GM15510 (cell line): ENCODE measurements around the gene SEL1L2.

ENCODE experiments used
- POLR2A ChIP-seq: IDR thresholded peaks from 3 replicates; pipeline ENCODE4 v1.6.1; 2011; ENCODE audit warnings: borderline replicate concordance; ENCODE audit not compliant: insufficient read length; ENCODE audit errors: extremely low read depth

The SEL1L2 gene

GRCh38 chr20:13858871-13859270, 131.5 kb downstream of the SEL1L2 start:
- no peak for TF ChIP-seq POLR2A

GRCh38 chr20:13858439-13858838, 132.0 kb downstream of the SEL1L2 start:
- no peak for TF ChIP-seq POLR2A

GRCh38 chr20:13857961-13858360, 132.5 kb downstream of the SEL1L2 start:
- TF ChIP-seq POLR2A: no peak

GRCh38 chr20:13857304-13857703, 133.1 kb downstream of the SEL1L2 start:
- TF ChIP-seq POLR2A: no peak

GRCh38 chr20:13856354-13856753, 134.1 kb downstream of the SEL1L2 start:
- TF ChIP-seq POLR2A: no peak

GRCh38 chr20:13855613-13856012, 134.8 kb downstream of the SEL1L2 start:
- no peak for TF ChIP-seq POLR2A

GRCh38 chr20:13852306-13852705, 138.1 kb downstream of the SEL1L2 start:
- no peak for TF ChIP-seq POLR2A

- TF ChIP-seq POLR2A: no peak
Observed at GRCh38 chr20:13851279-13851678, 139.1 kb downstream of the SEL1L2 start.

GRCh38 chr20:13844296-13844695, 146.1 kb downstream of the SEL1L2 start:
- no peak for TF ChIP-seq POLR2A

- TF ChIP-seq POLR2A: no peak
Observed at GRCh38 chr20:13841206-13841605, 149.2 kb downstream of the SEL1L2 start.

GRCh38 chr20:13840093-13840465, 150.3 kb downstream of the SEL1L2 start:
- TF ChIP-seq POLR2A: no peak

- TF ChIP-seq POLR2A: no peak
Observed at GRCh38 chr20:13839421-13840092, 150.9 kb downstream of the SEL1L2 start.

GRCh38 chr20:13838664-13839063, 151.8 kb downstream of the SEL1L2 start:
- no peak for TF ChIP-seq POLR2A

- TF ChIP-seq POLR2A: no peak
Observed at GRCh38 chr20:13831476-13831875, 158.9 kb downstream of the SEL1L2 start.

- TF ChIP-seq POLR2A: no peak
Observed at GRCh38 chr20:13825465-13825864, 164.9 kb downstream of the SEL1L2 start.

- no peak for TF ChIP-seq POLR2A
Observed at GRCh38 chr20:13824459-13824858, 166.0 kb downstream of the SEL1L2 start.

- TF ChIP-seq POLR2A: no peak
Observed at GRCh38 chr20:13822459-13822858, 168.0 kb downstream of the SEL1L2 start.
